Peyer's patch (tissue), 4 donors: ENCODE results near the gene LBHD2.

ENCODE experiments used
- CTCF ChIP-seq, 6 experiments: fragments of 450-650 bp in 4 of 6; fragments of 200-600 bp in 2 of 6; sonication (generic) in 1 of 6; IDR thresholded peaks; one replicate each; pipeline ENCODE4 v1.5.1; 2017 to 2019; ENCODE audit warnings: antibody characterized with exemption in 6 of 6, mild to moderate bottlenecking in 3 of 6, moderate library complexity in 1 of 6
- POLR2A ChIP-seq, 2 donors: fragments of 450-650 bp; IDR thresholded peaks; one replicate each; pipeline ENCODE4 v1.5.1; 2017; ENCODE audit warnings: antibody characterized with exemption in 2 of 2, mild to moderate bottlenecking in 2 of 2, moderate library complexity in 2 of 2

- TF ChIP-seq CTCF (IDR thresholded peaks at IDR 0.05) = no peak
- TF ChIP-seq POLR2A (IDR thresholded peaks at IDR 0.05) = no peak
These were observed 50.4 kb downstream of the LBHD2 start for GRCh38 chr14:103134405-103134804.
